GM18517 (cell line): ENCODE results near the gene R3HDM1.

Source experiments
- ATAC-seq: cut with Tn5 transposase; IDR thresholded peaks from one replicate; pipeline ENCODE4 v1.9.1; 2021; ENCODE audit warnings: mild to moderate bottlenecking, moderate library complexity; ENCODE audit not compliant: unreplicated experiment

R3HDM1 gene

DNA sequence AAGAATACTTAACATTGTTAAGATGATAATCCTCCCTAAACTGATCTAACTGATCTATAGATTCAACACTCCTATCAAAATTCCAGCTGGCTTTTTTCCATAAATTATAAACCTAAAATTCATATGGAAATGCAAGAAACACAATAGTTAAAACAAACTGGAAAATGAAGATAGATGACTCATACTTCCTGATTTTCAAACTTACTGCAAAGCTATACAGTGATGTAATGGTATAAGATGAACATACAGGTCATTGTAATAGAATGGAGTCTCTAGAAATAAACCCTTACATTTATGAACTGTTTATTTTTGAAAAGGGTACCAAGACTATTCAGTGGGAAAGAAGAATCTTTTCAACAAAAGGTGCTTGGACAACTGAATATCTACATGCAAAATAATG is 242.6 kb downstream of the R3HDM1 start:
- no peak for ATAC-seq
